Upper lobe of right lung (tissue), 1 donor: Measurements from ENCODE around the gene STRA8. TPM values are rescaled to one million over a fixed set of nuclear protein-coding genes. Genes with fewer than 3 reads are reported as not detected.
"Not testable (repeated sequence)": the region's sequence is repeated elsewhere in the genome, so short reads cannot be mapped to it uniquely, and the experiment has no call there.

Experiments used
- ATAC-seq: fragments of 200-7000 bp; cut with Tn5 transposase; one replicate; pipeline ENCODE4 v1.9.1; 2020; ENCODE audit warnings: mild to moderate bottlenecking, moderate library complexity
- DNase-seq: peaks from one replicate; pipeline ENCODE4 v3.0.0-alpha.2; 2020
- H3K27ac ChIP-seq: fragments of 200-600 bp; one replicate; pipeline ENCODE4 v1.8.0; 2022
- H3K27me3 ChIP-seq: fragments of 200-600 bp; one replicate; pipeline ENCODE4 v1.8.0; 2022; ENCODE audit warnings: mild to moderate bottlenecking
- H3K36me3 ChIP-seq: fragments of 200-600 bp; one replicate; pipeline ENCODE4 v1.8.0; 2022
- H3K4me1 ChIP-seq: fragments of 200-600 bp; one replicate; pipeline ENCODE4 v1.8.0; 2022
- H3K4me3 ChIP-seq: fragments of 200-600 bp; one replicate; pipeline ENCODE4 v1.8.0; 2022; ENCODE audit warnings: mild to moderate bottlenecking
- H3K9me3 ChIP-seq: fragments of 200-600 bp; one replicate; pipeline ENCODE4 v1.8.0; 2022
- intact Hi-C: fragments of 100-400 bp; cut with DNase I; formaldehyde crosslinking; loops from one replicate; pipeline ENCODE4 v1.11.0; 2022
- total RNA-seq: library from RNA; stranded (reverse); fragmentation: NEBNext Ultra II Directional; extraction: Animal tissue kit (Norgen Biotek cat#: 25700); gene quantifications from one replicate; pipeline ENCODE4 v1.2.1, GENCODE V29; 2021
- TF ChIP-seq, protein P1 (sequence below): fragments of 200-600 bp; IDR thresholded peaks from one replicate; pipeline ENCODE4 v1.8.0; 2022; ENCODE audit warnings: antibody characterized with exemption
- donor health status: DM: no; HTN: yes; CAD: no; lungs with severe emphysema.

The STRA8 gene
- total RNA-seq, 1 donor from 2014 or later, result not detected

DNA sequence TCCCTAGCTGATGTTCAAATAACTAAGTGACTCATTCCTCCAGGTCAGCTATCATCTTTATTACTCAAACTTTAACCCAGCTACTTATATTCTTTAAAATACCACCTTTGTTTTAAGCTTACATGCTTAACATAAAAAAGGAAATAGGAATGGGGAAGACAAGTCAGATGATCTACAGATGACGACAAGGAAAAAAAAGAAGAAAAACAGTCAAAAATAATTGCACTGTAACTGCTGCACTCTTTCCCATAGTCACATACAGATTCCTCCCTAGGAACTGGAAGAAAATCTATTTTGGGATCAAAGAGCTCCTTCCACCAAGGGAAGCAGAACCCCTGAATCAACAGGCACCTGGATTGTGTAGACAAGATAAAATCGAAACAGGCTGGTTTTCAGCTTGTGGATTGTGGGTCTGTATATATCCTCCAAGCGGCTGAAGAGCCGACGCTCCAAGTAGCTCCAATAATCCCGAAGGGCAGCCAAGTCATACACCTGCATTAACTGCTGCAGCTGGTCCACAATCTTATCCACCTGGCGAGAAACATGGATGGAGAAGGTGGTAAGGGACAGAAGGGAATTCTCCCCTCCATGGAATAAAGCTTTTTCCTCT lies 24.3 kb upstream of the STRA8 start:
- peaks cover 9% of the 10 kb centered on the region for H3K36me3 ChIP-seq
- ATAC-seq (no peak), DNase-seq (no peak)
- no peak overlapping the region for H3K4me3 ChIP-seq
- no peaks in the 10 kb centered on the region for H3K9me3 ChIP-seq
- no peaks in the 10 kb centered on the region for H3K27me3 ChIP-seq
- intact Hi-C loops, result no loop called here
- TF ChIP-seq, protein P1, sequence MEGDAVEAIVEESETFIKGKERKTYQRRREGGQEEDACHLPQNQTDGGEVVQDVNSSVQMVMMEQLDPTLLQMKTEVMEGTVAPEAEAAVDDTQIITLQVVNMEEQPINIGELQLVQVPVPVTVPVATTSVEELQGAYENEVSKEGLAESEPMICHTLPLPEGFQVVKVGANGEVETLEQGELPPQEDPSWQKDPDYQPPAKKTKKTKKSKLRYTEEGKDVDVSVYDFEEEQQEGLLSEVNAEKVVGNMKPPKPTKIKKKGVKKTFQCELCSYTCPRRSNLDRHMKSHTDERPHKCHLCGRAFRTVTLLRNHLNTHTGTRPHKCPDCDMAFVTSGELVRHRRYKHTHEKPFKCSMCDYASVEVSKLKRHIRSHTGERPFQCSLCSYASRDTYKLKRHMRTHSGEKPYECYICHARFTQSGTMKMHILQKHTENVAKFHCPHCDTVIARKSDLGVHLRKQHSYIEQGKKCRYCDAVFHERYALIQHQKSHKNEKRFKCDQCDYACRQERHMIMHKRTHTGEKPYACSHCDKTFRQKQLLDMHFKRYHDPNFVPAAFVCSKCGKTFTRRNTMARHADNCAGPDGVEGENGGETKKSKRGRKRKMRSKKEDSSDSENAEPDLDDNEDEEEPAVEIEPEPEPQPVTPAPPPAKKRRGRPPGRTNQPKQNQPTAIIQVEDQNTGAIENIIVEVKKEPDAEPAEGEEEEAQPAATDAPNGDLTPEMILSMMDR, result no peak
- H3K27ac ChIP-seq, result no peak overlapping the region
- H3K4me1 ChIP-seq, result peaks cover 39% of the 10 kb centered on the region

DNA sequence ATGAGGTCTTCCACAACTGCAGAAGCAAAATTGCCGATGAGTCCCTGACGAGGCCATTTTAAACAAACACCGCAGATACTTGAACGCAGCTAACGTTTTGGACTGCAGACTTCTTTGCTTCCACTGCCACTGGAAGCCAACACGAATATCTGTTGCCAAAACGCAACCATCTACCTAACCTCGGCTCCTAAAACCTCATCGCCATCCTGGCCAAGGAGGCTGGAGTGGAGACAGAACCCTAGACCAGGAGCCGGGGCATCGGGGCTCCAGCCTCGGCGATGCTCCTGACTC lies 22.8 kb upstream of the STRA8 start:
- ATAC-seq, result no peak
- Histone ChIP-seq H3K9me3 (no peaks in the 10 kb centered on the region), H3K4me1 (peaks cover 35% of the 10 kb centered on the region), H3K4me3 (peak overlapping the region; percentile 87), H3K27me3 (no peaks in the 10 kb centered on the region), H3K36me3 (no peaks in the 10 kb centered on the region), H3K27ac (peak overlapping the region; percentile 95)
- DNase-seq, result no peak
- TF ChIP-seq, protein P1, result no peak
- intact Hi-C loops, result no loop called here

DNA sequence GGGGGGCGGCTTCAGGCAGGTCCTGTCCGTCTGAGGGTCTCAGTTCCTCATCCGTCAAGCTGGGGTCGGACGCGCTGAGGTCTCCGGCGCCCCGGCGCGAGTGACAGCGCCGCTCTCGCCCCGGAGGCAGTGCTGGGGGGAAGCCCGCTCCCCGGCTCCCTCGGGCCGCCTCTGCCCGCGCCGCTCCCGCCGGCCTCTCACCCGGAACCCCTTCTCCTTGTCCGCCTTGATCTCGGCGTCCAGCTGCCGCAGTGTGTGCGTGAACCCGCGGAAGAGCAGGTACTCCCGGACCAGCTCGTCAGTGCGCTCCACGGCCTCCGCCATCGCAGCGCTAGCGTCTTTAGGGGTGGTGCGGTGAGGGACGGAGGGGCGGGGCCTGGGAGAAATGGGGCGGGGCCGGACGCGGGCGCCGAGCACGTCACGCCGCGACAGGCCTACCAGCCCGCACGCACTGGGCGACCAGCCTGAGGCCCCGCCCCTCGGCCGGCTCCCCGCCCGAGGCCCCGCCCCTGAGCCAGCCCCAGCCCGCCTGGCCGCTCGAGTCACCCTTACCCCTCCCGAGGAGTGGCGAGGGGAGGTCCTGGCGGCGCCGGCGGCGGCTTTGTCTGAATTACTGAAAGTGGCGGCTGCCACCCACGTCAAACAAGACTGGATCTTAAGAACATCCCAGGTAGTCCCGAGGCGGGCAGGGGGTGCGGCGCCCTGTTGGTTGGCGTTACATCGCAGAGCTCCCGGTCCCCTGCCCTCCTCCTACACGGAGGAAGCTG lies 22.3 kb upstream of the STRA8 start, which contains the start of gene WDR91:
TSS of gene WDR91 (minus strand) at position 348 of the 767 bp plus-strand sequence. CDS start at position 324, 24 bp downstream.
- Histone ChIP-seq H3K27ac (peak within 1 kb of the TSS; percentile 95), H3K4me3 (peak within 1 kb of the TSS; percentile 87), H3K9me3 (no peaks in the 10 kb centered on the region), H3K27me3 (no peaks in the 10 kb centered on the region), H3K4me1 (peaks cover 35% of the 10 kb centered on the region), H3K36me3 (no peaks in the 10 kb centered on the region)
- DNase-seq (peak; percentile 98), ATAC-seq (peak; percentile 99)
- intact Hi-C loops, result no loop called here
- TF ChIP-seq, protein P1, result no peak

DNA sequence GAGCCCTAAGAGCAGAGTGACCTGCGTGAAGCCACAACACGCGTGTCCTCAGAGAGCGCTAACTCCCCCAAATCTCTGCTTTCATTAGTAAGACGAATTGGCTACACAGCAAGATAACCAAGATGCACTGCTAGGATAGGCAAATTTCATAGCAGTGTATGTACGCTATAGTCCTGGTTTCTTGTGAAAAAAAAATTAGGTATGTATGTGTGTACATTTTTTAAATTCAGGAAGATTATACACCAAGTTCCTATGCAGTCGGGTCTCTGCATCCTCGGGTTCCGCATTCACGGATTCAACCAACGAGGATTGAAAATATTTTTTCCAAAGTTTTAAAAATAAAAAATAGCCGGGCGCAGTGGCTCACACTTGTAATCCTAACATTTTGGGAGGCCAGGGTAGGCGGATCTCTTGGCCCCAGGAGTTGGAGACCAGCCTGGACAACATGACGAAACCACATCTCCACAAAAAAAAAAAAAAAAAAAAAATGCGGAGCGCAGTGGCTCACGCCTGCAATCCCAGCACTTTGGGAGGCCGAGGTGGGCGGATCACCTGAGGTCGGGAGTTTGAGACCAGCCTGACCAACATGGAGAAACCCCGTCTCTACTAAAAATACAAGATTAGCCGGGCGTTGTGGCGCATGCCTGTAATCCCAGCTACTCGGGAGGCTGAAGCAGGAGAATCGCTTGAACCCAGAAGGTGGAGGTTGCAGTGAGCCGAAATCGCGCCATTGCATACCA lies 21.5 kb upstream of the STRA8 start:
- H3K27me3 ChIP-seq, H3K9me3 ChIP-seq, ATAC-seq, H3K36me3 ChIP-seq, DNase-seq, intact Hi-C loops: not testable (repeated sequence)
- H3K27ac ChIP-seq, result peak overlapping the region; percentile 84
- peaks cover 30% of the 10 kb centered on the region for H3K4me1 ChIP-seq
- H3K4me3 ChIP-seq, result peak overlapping the region; percentile 87

DNA sequence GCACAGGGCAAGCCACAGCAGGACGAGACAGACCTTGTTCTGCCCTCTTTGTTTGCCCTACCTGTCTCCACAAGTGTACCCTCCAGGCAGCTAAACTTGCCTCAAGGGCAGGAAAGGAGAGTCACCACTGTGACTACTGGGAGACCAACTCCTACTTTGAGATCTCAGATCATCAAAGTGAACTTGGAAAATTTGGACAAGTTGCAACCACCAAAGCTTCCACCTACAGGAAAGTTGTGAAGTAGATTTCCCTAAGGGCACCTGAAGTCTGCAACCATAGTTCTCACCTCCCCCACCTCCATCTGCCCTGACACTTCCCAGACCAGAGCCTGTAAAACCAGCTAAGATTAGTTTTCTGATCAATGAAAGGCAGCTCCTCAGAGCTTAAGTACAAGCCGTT lies 19.8 kb upstream of the STRA8 start:
- DNase-seq (no peak), ATAC-seq (no peak)
- H3K4me1 ChIP-seq, result peaks cover 15% of the 10 kb centered on the region
- no peaks in the 10 kb centered on the region for H3K27me3 ChIP-seq
- H3K9me3 ChIP-seq, result no peaks in the 10 kb centered on the region
- no peak overlapping the region for H3K27ac ChIP-seq
- TF ChIP-seq, protein P1, result no peak
- no peak overlapping the region for H3K4me3 ChIP-seq
- H3K36me3 ChIP-seq, result no peaks in the 10 kb centered on the region
- intact Hi-C loops, result no loop called here

DNA sequence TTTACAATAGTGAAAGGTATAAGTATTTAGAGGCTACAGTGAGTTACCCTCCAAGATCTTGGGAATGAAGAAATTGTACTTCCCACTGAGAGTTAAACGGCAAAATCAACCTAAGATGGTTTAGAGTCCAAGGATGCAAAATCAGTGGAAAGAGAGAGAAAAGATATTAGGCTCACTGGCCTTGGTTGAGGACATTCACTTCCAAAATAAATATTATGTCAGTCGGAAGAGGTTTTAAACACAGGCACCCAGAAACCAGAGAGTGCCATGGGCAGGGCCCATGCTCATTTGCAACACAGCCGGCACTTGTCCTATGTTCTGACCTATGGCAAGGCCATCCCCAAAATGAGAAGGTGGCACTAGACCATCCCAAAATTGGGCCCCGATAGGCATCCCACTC lies 18.5 kb upstream of the STRA8 start:
- no peaks in the 10 kb centered on the region for H3K27me3 ChIP-seq
- no peaks in the 10 kb centered on the region for H3K9me3 ChIP-seq
- no peak for DNase-seq
- ATAC-seq, result no peak
- intact Hi-C loops, result no loop called here
- TF ChIP-seq, protein P1, result no peak
- no peak overlapping the region for H3K27ac ChIP-seq
- H3K36me3 ChIP-seq, result no peaks in the 10 kb centered on the region
- no peak overlapping the region for H3K4me3 ChIP-seq
- H3K4me1 ChIP-seq, result peaks cover 5% of the 10 kb centered on the region
